Measurements from ENCODE around the gene PRRG4. TPM values are rescaled to one million over a fixed set of nuclear protein-coding genes. Genes with fewer than 3 reads are reported as not detected.
"Not testable (repeated sequence)": the region's sequence is repeated elsewhere in the genome, so short reads cannot be mapped to it uniquely, and the experiment has no call there.

PRRG4 gene
- total and polyA plus RNA-seq, 2 donors (not counting 3 experiments of a cell fraction or from before 2014, with no cell fraction given): 0.09 TPM; not detected in 1

- Histone ChIP-seq H3K9me3 (replicated peaks; ENCODE audit: control insufficient read depth, insufficient read depth, low read length) (no peaks in the 10 kb centered on the region), H3K4me1 (ENCODE audit: control insufficient read depth, extremely low read depth, insufficient read depth, low read length) (no peaks in the 10 kb centered on the region), H3K9me1 (replicated peaks; ENCODE audit: control insufficient read depth, extremely low read depth, insufficient read depth, low read length) (no peaks in the 10 kb centered on the region), H2AFZ (ENCODE audit: low read depth, low read length) (no peak overlapping the region), H3K4me2 (ENCODE audit: insufficient read depth, low read length) (no peak overlapping the region), H4K20me1 (replicated peaks; ENCODE audit: control insufficient read depth, extremely low read depth, insufficient read depth, low read length) (no peaks in the 10 kb centered on the region), H3K9ac (replicated peaks; ENCODE audit: extremely low read depth, insufficient read depth, low read length) (no peak overlapping the region), H3K4me3 (replicated peaks in 1 of 3; ENCODE audit: insufficient read depth in 1 of 3, low read depth in 1 of 3, low read length in 3 of 3) (no peak overlapping the region), H3K79me2 (ENCODE audit: control insufficient read depth, insufficient read depth, low read length) (no peaks in the 10 kb centered on the region), H3K36me3 (ENCODE audit: control insufficient read depth in 2 of 2, extremely low read depth in 1 of 2, insufficient read depth in 2 of 2, low read length in 2 of 2) (no peaks in the 10 kb centered on the region), H3K27me3 (ENCODE audit: control insufficient read depth in 2 of 2, insufficient read depth in 2 of 2, low read length in 2 of 2) (peaks cover 4 to 8% of the 10 kb centered on the region in 2 experiments), H3K27ac (ENCODE audit: insufficient read depth, low read depth, low read length) (no peak overlapping the region)
- ChIA-PET POLR2A (no interaction called here), CTCF (interaction anchor here (1.4 to 1.6 kb wide), 3 partner anchors 8 to 15 kb away, joined by 3 to 6 read pairs (median 5); no protein-coding TSS in a partner anchor)
- no TSS peak for BruUV-seq (replicated peaks)
- TF ChIP-seq EZH2 (IDR thresholded peaks at IDR 0.05; ENCODE audit: borderline replicate concordance, low read depth, low read length, severe bottlenecking): no peak
- FAIRE-seq (no peak), DNase-seq (ENCODE audit: low read depth, low spot score) (no peak)
- intact Hi-C loops (cut with micrococcal nuclease) (no loop called here), dilution Hi-C loops (cut with MboI; ENCODE audit: extremely low pct_ligation_motif_present, low sequenced_read_pairs) (no loop called here)
These were observed 56.5 kb downstream of the PRRG4 start for GRCh38 chr11:32886180-32886579.

DNA sequence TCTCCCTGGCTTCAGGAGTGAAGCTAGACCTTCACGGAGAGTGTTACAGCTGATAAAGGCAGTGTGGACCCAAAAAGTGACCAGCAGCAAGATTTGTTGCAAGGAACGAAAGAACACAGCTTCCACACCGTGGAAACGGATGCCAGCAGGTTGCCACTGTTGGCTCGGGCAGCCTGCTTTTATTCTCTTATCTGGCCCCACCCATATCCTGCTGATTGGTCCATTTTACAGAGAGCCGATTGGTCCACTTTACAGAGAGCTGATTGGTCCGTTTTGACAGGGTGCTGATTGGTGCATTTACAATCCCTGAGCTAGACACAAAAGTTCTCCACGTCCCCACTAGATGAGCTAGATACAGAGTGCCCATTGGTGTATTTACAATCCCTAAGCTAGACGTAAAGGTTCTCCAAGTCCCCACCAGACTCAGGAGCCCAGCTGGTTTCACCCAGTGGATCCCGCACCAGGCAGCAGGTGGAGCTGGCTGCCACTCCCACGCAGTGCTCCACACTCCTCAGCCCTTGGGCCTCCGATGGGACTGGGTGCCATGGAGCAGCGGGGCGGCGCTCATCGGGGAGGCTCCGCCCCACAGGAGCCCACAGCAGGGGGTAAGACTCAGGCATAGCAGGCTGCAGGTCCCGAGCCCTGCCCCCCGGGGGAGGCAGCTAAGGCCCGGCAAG lies 58.1 kb downstream of the PRRG4 start:
- BruUV-seq (replicated peaks); DNase-seq (ENCODE audit: low read depth, low spot score); H3K9ac ChIP-seq (replicated peaks; ENCODE audit: extremely low read depth, insufficient read depth, low read length); FAIRE-seq; dilution Hi-C loops (cut with MboI; ENCODE audit: extremely low pct_ligation_motif_present, low sequenced_read_pairs); H3K27me3 ChIP-seq (ENCODE audit: control insufficient read depth in 2 of 2, insufficient read depth in 2 of 2, low read length in 2 of 2); H2AFZ ChIP-seq (ENCODE audit: low read depth, low read length); intact Hi-C loops (cut with micrococcal nuclease); H4K20me1 ChIP-seq (replicated peaks; ENCODE audit: control insufficient read depth, extremely low read depth, insufficient read depth, low read length); POLR2A ChIA-PET; H3K27ac ChIP-seq (ENCODE audit: insufficient read depth, low read depth, low read length); H3K9me1 ChIP-seq (replicated peaks; ENCODE audit: control insufficient read depth, extremely low read depth, insufficient read depth, low read length); H3K4me3 ChIP-seq (replicated peaks in 1 of 3; ENCODE audit: insufficient read depth in 1 of 3, low read depth in 1 of 3, low read length in 3 of 3); H3K79me2 ChIP-seq (ENCODE audit: control insufficient read depth, insufficient read depth, low read length); H3K9me3 ChIP-seq (replicated peaks; ENCODE audit: control insufficient read depth, insufficient read depth, low read length); CTCF ChIA-PET; H3K4me1 ChIP-seq (ENCODE audit: control insufficient read depth, extremely low read depth, insufficient read depth, low read length); H3K4me2 ChIP-seq (ENCODE audit: insufficient read depth, low read length); H3K36me3 ChIP-seq (ENCODE audit: control insufficient read depth in 2 of 2, extremely low read depth in 1 of 2, insufficient read depth in 2 of 2, low read length in 2 of 2): not testable (repeated sequence)

DNA sequence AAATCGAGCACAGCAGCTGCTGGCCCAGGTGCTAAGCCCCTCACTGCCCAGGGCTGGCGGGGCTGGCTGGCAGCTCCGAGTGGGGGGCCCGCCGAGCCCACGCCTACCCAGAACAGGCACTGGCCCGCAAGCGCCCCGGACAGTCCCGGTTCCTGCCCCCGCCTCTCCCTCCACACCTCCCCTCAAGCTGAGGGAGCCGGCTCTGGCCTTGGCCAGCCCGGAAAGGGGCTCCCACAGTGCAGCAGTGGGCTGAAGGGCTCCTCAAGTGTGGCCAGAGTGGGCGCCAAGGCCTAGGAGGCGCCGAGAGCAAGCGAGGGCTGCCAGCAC lies 58.6 kb downstream of the PRRG4 start:
- H3K79me2 ChIP-seq (ENCODE audit: control insufficient read depth, insufficient read depth, low read length); H3K4me1 ChIP-seq (ENCODE audit: control insufficient read depth, extremely low read depth, insufficient read depth, low read length); dilution Hi-C loops (cut with MboI; ENCODE audit: extremely low pct_ligation_motif_present, low sequenced_read_pairs); BruUV-seq (replicated peaks); FAIRE-seq; H3K9ac ChIP-seq (replicated peaks; ENCODE audit: extremely low read depth, insufficient read depth, low read length); H2AFZ ChIP-seq (ENCODE audit: low read depth, low read length); H3K27me3 ChIP-seq (ENCODE audit: control insufficient read depth in 2 of 2, insufficient read depth in 2 of 2, low read length in 2 of 2); H3K27ac ChIP-seq (ENCODE audit: insufficient read depth, low read depth, low read length); H4K20me1 ChIP-seq (replicated peaks; ENCODE audit: control insufficient read depth, extremely low read depth, insufficient read depth, low read length); CTCF ChIA-PET; intact Hi-C loops (cut with micrococcal nuclease); DNase-seq (ENCODE audit: low read depth, low spot score); H3K9me1 ChIP-seq (replicated peaks; ENCODE audit: control insufficient read depth, extremely low read depth, insufficient read depth, low read length); H3K4me2 ChIP-seq (ENCODE audit: insufficient read depth, low read length); H3K9me3 ChIP-seq (replicated peaks; ENCODE audit: control insufficient read depth, insufficient read depth, low read length); H3K4me3 ChIP-seq (replicated peaks in 1 of 3; ENCODE audit: insufficient read depth in 1 of 3, low read depth in 1 of 3, low read length in 3 of 3); POLR2A ChIA-PET; H3K36me3 ChIP-seq (ENCODE audit: control insufficient read depth in 2 of 2, extremely low read depth in 1 of 2, insufficient read depth in 2 of 2, low read length in 2 of 2): not testable (repeated sequence)
